IMR-90 (cell line): ENCODE measurements around the gene CABP2. TPM values are rescaled to one million over a fixed set of nuclear protein-coding genes. Genes with fewer than 3 reads are reported as not detected.

Experiments used
- ATAC-seq: fragments of 200-7000 bp; cut with Tn5 transposase; 2 replicates; pipeline ENCODE4 v1.9.1; 2020; ENCODE audit warnings: low read depth, mild to moderate bottlenecking, moderate library complexity
- BruUV-seq: library from RNA; stranded (reverse); fragments of 400-500 nt; replicated peaks from 2 replicates; lab custom pipeline; 2021; lab: Mats Ljungman, UMichigan
- CTCF ChIA-PET: fragments of 300-600 bp; formaldehyde crosslinking; extraction: SDS; loops from one replicate; lab custom pipeline; 2021; ENCODE audit warnings: antibody characterized with exemption; lab: Yijun Ruan, JAX
- POLR2A ChIA-PET: fragments of 300-600 bp; sonication (Branson Sonifier 250); formaldehyde crosslinking; loops from one replicate; lab custom pipeline; 2022; ENCODE audit warnings: antibody characterized with exemption; ENCODE audit not compliant: unreplicated experiment; lab: Charles Lee
- DNase-seq: peaks from one replicate; pipeline ENCODE4 v3.0.0; 2013
- H2AFZ ChIP-seq: replicated peaks from 2 replicates; pipeline ENCODE3; 2013; ENCODE audit warnings: low read length, mild to moderate bottlenecking; ENCODE audit not compliant: poor library complexity
- H2AK5ac ChIP-seq: 2 replicates; pipeline ENCODE4 v1.6.1; 2013; ENCODE audit warnings: low read depth, low read length, inconsistent platforms
- H2AK9ac ChIP-seq: replicated peaks from 2 replicates; pipeline ENCODE3; 2013; ENCODE audit warnings: mild to moderate bottlenecking, low read depth, low read length, moderate library complexity; ENCODE audit not compliant: poor library complexity
- H2BK120ac ChIP-seq: 2 replicates; pipeline ENCODE4 v1.6.1; 2013; ENCODE audit warnings: low read depth, low read length, inconsistent platforms
- H2BK15ac ChIP-seq: 3 replicates; pipeline ENCODE4 v1.6.1; 2013; ENCODE audit warnings: low read depth, low read length, inconsistent platforms
- H2BK20ac ChIP-seq: 2 replicates; pipeline ENCODE4 v1.6.1; 2013; ENCODE audit warnings: low read depth, mild to moderate bottlenecking, inconsistent platforms, low read length, moderate library complexity
- H2BK5ac ChIP-seq: 2 replicates; pipeline ENCODE4 v1.6.1; 2013; ENCODE audit warnings: mild to moderate bottlenecking, low read depth, low read length, inconsistent platforms; ENCODE audit not compliant: poor library complexity, severe bottlenecking
- H3K14ac ChIP-seq: replicated peaks from 2 replicates; pipeline ENCODE4 v1.6.1; 2013; ENCODE audit warnings: low read depth, low read length, inconsistent platforms
- H3K18ac ChIP-seq: 2 replicates; pipeline ENCODE4 v1.6.1; 2013; ENCODE audit warnings: low read depth, low read length, control low read depth
- H3K23ac ChIP-seq: 2 replicates; pipeline ENCODE4 v1.6.1; 2013; ENCODE audit warnings: low read depth, low read length, inconsistent platforms
- H3K27ac ChIP-seq: 2 replicates; pipeline ENCODE4 v1.5.1; 2013; ENCODE audit warnings: mild to moderate bottlenecking, control low read depth, low read length; ENCODE audit not compliant: insufficient read depth
- H3K27me3 ChIP-seq: 2 replicates; pipeline ENCODE4 v1.6.1; 2013; ENCODE audit warnings: low read length; ENCODE audit not compliant: control insufficient read depth, insufficient read depth
- H3K36me3 ChIP-seq: 2 replicates; pipeline ENCODE4 v1.6.1; 2013; ENCODE audit warnings: low read length, mixed read lengths; ENCODE audit not compliant: control insufficient read depth, insufficient read depth
- H3K4ac ChIP-seq: 2 replicates; pipeline ENCODE4 v1.6.1; 2013; ENCODE audit warnings: low read depth, low read length, inconsistent platforms
- H3K4me1 ChIP-seq: 2 replicates; pipeline ENCODE4 v1.6.1; 2013; ENCODE audit warnings: low read length, mixed read lengths; ENCODE audit not compliant: control insufficient read depth, insufficient read depth
- H3K4me2 ChIP-seq: 2 replicates; pipeline ENCODE4 v1.6.1; 2013; ENCODE audit warnings: low read depth, mild to moderate bottlenecking, control low read depth, low read length, moderate library complexity
- H3K4me3 ChIP-seq: 2 replicates; pipeline ENCODE4 v1.5.1; 2013; ENCODE audit warnings: low read depth, mild to moderate bottlenecking, control low read depth, low read length, moderate library complexity; ENCODE audit not compliant: insufficient read depth
- H3K56ac ChIP-seq: 2 replicates; pipeline ENCODE4 v1.6.1; 2013; ENCODE audit warnings: low read length, inconsistent platforms; ENCODE audit not compliant: insufficient read depth; ENCODE audit errors: extremely low read depth
- H3K79me1 ChIP-seq, 2 experiments: 2 replicates each; pipeline ENCODE4 v1.6.1; 2013; ENCODE audit warnings: low read length in 2 of 2, inconsistent platforms in 1 of 2, low read depth in 1 of 2
- H3K9ac ChIP-seq: 2 replicates; pipeline ENCODE4 v1.6.1; 2013; ENCODE audit warnings: low read depth, low read length, control low read depth
- H3K9me1 ChIP-seq: 2 replicates; pipeline ENCODE4 v1.6.1; 2013; ENCODE audit warnings: low read length, inconsistent platforms; ENCODE audit not compliant: insufficient read depth
- H3K9me3 ChIP-seq: 2 replicates; pipeline ENCODE4 v1.6.1; 2013; ENCODE audit warnings: low read length; ENCODE audit not compliant: control insufficient read depth, insufficient read depth
- H4K20me1 ChIP-seq: 2 replicates; pipeline ENCODE4 v1.6.1; 2013; ENCODE audit warnings: low read length, inconsistent platforms; ENCODE audit not compliant: insufficient read depth
- H4K5ac ChIP-seq: 2 replicates; pipeline ENCODE4 v1.6.1; 2013; ENCODE audit warnings: mild to moderate bottlenecking, low read depth, low read length, control low read depth
- H4K8ac ChIP-seq, 2 experiments: 2 replicates each; pipeline ENCODE4 v1.6.1; 2013; ENCODE audit warnings: low read depth in 2 of 2, low read length in 2 of 2, control low read depth in 1 of 2, inconsistent platforms in 1 of 2
- H4K91ac ChIP-seq: 2 replicates; pipeline ENCODE4 v1.6.1; 2013; ENCODE audit warnings: low read depth, low read length, inconsistent platforms; ENCODE audit not compliant: insufficient read depth
- BHLHE40 ChIP-seq: fragments of 150-350 bp; IDR thresholded peaks from 2 replicates; pipeline ENCODE4 v1.6.1; 2016; ENCODE audit warnings: mild to moderate bottlenecking, low read depth, low read length
- CHD1 ChIP-seq: IDR thresholded peaks from 2 replicates; pipeline ENCODE4 v1.6.1; 2012; ENCODE audit warnings: low read depth, low read length, improper control_type of control experiment
- FOS ChIP-seq: fragments of 150-350 bp; IDR thresholded peaks from 2 replicates; pipeline ENCODE4 v1.6.1; 2016; ENCODE audit warnings: low read depth, low read length
- MAFK ChIP-seq: IDR thresholded peaks from 2 replicates; pipeline ENCODE4 v1.6.1; 2012; ENCODE audit warnings: low read depth, low read length, improper control_type of control experiment
- MAZ ChIP-seq: IDR thresholded peaks from 2 replicates; pipeline ENCODE4 v1.6.1; 2012; ENCODE audit warnings: low read depth, mild to moderate bottlenecking, low read length, improper control_type of control experiment, moderate library complexity, borderline replicate concordance
- MXI1 ChIP-seq: IDR thresholded peaks from 2 replicates; pipeline ENCODE4 v1.6.1; 2012; ENCODE audit warnings: low read depth, mild to moderate bottlenecking, low read length, moderate library complexity, borderline replicate concordance
- NFE2L2 ChIP-seq: fragments of 150-350 bp; IDR thresholded peaks from 2 replicates; pipeline ENCODE4 v1.6.1; 2016; ENCODE audit warnings: low read depth, mild to moderate bottlenecking, low read length
- POLR2A ChIP-seq: IDR thresholded peaks from 2 replicates; pipeline ENCODE4 v1.6.1; 2012; ENCODE audit warnings: mild to moderate bottlenecking, low read depth, low read length
- RAD21 ChIP-seq: IDR thresholded peaks from 2 replicates; pipeline ENCODE4 v1.6.1; 2012; ENCODE audit warnings: low read length, improper control_type of control experiment
- RCOR1 ChIP-seq: IDR thresholded peaks from 2 replicates; pipeline ENCODE4 v1.6.1; 2012; ENCODE audit warnings: mild to moderate bottlenecking, low read length, improper control_type of control experiment; ENCODE audit not compliant: insufficient replicate concordance
- RFX5 ChIP-seq: IDR thresholded peaks from 2 replicates; pipeline ENCODE4 v1.8.0; 2012; ENCODE audit warnings: low read depth, mild to moderate bottlenecking, low read length, moderate library complexity
- SMC3 ChIP-seq: fragments of 150-350 bp; IDR thresholded peaks from 2 replicates; pipeline ENCODE4 v1.6.1; 2016; ENCODE audit warnings: low read depth, mild to moderate bottlenecking, antibody characterized with exemption, low read length, moderate library complexity
- WGBS, 2 experiments: methylation state at CpG; one replicate each; pipeline versions ENCODE4 v1.1.5 to v1.1.7; 2013; ENCODE audit warnings: missing lambda C conversion rate in 2 of 2; ENCODE audit not compliant: insufficient read length in 1 of 2; ENCODE audit errors: extremely low coverage in 2 of 2; 5-methylcytosine and 5-hydroxymethylcytosine counted together
- dilution Hi-C: fragments of 300-500 bp; cut with HindIII; formaldehyde crosslinking; loops from one replicate; pipeline ENCODE4 v1.14.3; 2018; ENCODE audit warnings: low sequenced_read_pairs; ENCODE audit not compliant: unreplicated experiment
- in situ Hi-C: fragments of 300-500 bp; cut with MboI; formaldehyde crosslinking; loops from 3 replicates; pipeline ENCODE4 v1.14.3; 2019; ENCODE audit warnings: low sequenced_read_pairs, inconsistent platforms, mixed read lengths
- intact Hi-C: fragments of 100-400 bp; cut with micrococcal nuclease; formaldehyde crosslinking; loops from 2 replicates; pipeline ENCODE4 v1.10.0; 2022
- polyA plus RNA-seq, 3 experiments: library from polyadenylated mRNA; depleted of rRNA; stranded (reverse); fragments of >200 nt; gene quantifications; 2 replicates each; pipeline ENCODE4 v1.2.3, GENCODE V29; 2012; ENCODE audit warnings: low replicate concordance in 1 of 3
- total RNA-seq: library from RNA; depleted of rRNA; stranded (reverse); fragments of >200 nt; gene quantifications from 2 replicates; pipeline ENCODE4 v1.2.3, GENCODE V29; 2012
- TF ChIP-seq, protein P1 (sequence below): conservative IDR thresholded peaks from 2 replicates; pipeline ENCODE4 v1.5.1; 2012; ENCODE audit warnings: mild to moderate bottlenecking, low read depth, low read length, improper control_type of control experiment
- TF ChIP-seq, protein P2 (sequence below): fragments of 150-350 bp; IDR thresholded peaks from 2 replicates; pipeline ENCODE4 v1.6.1; 2017; ENCODE audit warnings: mild to moderate bottlenecking, antibody characterized with exemption, low read length, low read depth
- TF ChIP-seq, protein P3 (sequence below): fragments of 150-350 bp; IDR thresholded peaks from 2 replicates; pipeline ENCODE4 v1.6.1; 2016; ENCODE audit warnings: low read depth, mild to moderate bottlenecking, low read length, moderate library complexity, borderline replicate concordance

Gene CABP2
- total and polyA plus RNA-seq, 2 of the 4 experiments (the other 2 are of a cell fraction) = not detected

DNA sequence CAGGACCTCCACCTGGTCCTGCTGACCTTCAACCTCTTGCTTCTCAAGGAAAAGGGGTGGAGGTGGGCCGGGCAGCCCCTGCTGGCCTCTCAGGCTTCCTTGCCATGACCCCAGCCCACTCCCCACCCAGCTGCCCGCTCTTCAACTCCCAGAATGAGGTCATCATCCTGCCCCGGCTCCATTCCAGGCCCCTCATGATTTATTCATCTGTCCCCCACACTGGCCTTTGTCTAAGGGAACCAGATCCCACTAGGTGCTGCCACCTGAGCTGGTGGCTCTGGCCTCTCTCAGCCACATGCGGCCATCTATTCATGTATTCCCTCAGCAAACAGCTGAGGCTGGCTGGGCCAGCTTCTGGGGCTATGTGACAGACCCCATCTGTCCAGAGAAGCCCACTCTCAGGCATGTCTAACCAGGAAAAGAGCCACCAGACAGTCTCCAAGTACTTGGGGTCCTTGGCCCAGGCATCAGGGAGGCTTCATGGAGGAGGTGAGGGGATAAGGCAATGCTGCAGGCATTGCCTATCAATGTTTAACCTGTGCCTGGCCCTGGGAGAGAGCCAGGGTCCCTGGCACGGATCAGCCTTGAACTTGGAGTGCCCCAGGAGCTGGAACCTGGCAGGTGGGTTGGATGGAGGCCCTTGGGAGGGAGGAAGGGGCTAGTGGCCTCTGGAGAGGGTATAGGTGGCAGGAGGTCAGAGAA, 2.2 kb upstream of the CABP2 start:
- no peaks in the 10 kb centered on the region for H3K9me3 ChIP-seq
- in situ Hi-C loops (no loop called here), dilution Hi-C loops (no loop called here), intact Hi-C loops (no loop called here)
- H2AK9ac ChIP-seq = no peak overlapping the region
- peaks cover 16% of the 10 kb centered on the region for H3K27me3 ChIP-seq
- H2BK15ac ChIP-seq = no peak overlapping the region
- no peak overlapping the region for H4K5ac ChIP-seq
- ChIA-PET CTCF (no interaction called here), POLR2A (no interaction called here)
- H3K79me1 ChIP-seq = no peaks in the 10 kb centered on the region
- no peak overlapping the region for H3K4me3 ChIP-seq
- no peak overlapping the region for H3K9ac ChIP-seq
- H4K20me1 ChIP-seq = no peaks in the 10 kb centered on the region
- ATAC-seq = no peak
- H2AK5ac ChIP-seq = no peak overlapping the region
- no peak overlapping the region for H2BK120ac ChIP-seq
- no peak overlapping the region for H2AFZ ChIP-seq
- H3K4ac ChIP-seq = no peak overlapping the region
- no peaks in the 10 kb centered on the region for H3K4me1 ChIP-seq
- no peak for DNase-seq
- no peak overlapping the region; the same call in 1 of the 2 replicates for H3K14ac ChIP-seq
- no peaks in the 10 kb centered on the region for H3K9me1 ChIP-seq
- no peaks in the 10 kb centered on the region for H3K36me3 ChIP-seq
- no TSS peak for BruUV-seq
- no peak overlapping the region for H3K18ac ChIP-seq
- H3K4me2 ChIP-seq = no peak overlapping the region
- no peak overlapping the region for H3K56ac ChIP-seq
- no peak overlapping the region for H3K27ac ChIP-seq
- H3K23ac ChIP-seq = no peak overlapping the region
- no peak overlapping the region for H2BK5ac ChIP-seq
- no peak overlapping the region for H4K91ac ChIP-seq
- TF ChIP-seq RAD21 = no peak
- no peak for TF ChIP-seq MAZ
- no peak for TF ChIP-seq RCOR1
- TF ChIP-seq SMC3 = no peak
- no peak for TF ChIP-seq CHD1
- no peak for TF ChIP-seq NFE2L2
- TF ChIP-seq, protein P1, sequence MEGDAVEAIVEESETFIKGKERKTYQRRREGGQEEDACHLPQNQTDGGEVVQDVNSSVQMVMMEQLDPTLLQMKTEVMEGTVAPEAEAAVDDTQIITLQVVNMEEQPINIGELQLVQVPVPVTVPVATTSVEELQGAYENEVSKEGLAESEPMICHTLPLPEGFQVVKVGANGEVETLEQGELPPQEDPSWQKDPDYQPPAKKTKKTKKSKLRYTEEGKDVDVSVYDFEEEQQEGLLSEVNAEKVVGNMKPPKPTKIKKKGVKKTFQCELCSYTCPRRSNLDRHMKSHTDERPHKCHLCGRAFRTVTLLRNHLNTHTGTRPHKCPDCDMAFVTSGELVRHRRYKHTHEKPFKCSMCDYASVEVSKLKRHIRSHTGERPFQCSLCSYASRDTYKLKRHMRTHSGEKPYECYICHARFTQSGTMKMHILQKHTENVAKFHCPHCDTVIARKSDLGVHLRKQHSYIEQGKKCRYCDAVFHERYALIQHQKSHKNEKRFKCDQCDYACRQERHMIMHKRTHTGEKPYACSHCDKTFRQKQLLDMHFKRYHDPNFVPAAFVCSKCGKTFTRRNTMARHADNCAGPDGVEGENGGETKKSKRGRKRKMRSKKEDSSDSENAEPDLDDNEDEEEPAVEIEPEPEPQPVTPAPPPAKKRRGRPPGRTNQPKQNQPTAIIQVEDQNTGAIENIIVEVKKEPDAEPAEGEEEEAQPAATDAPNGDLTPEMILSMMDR = no peak
- no peak for TF ChIP-seq FOS
- no peak for TF ChIP-seq RFX5
- TF ChIP-seq, protein P2, sequence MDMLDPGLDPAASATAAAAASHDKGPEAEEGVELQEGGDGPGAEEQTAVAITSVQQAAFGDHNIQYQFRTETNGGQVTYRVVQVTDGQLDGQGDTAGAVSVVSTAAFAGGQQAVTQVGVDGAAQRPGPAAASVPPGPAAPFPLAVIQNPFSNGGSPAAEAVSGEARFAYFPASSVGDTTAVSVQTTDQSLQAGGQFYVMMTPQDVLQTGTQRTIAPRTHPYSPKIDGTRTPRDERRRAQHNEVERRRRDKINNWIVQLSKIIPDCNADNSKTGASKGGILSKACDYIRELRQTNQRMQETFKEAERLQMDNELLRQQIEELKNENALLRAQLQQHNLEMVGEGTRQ = no peak
- TF ChIP-seq, protein P3, sequence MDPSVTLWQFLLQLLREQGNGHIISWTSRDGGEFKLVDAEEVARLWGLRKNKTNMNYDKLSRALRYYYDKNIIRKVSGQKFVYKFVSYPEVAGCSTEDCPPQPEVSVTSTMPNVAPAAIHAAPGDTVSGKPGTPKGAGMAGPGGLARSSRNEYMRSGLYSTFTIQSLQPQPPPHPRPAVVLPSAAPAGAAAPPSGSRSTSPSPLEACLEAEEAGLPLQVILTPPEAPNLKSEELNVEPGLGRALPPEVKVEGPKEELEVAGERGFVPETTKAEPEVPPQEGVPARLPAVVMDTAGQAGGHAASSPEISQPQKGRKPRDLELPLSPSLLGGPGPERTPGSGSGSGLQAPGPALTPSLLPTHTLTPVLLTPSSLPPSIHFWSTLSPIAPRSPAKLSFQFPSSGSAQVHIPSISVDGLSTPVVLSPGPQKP = no peak
- TF ChIP-seq BHLHE40 = no peak
- TF ChIP-seq MXI1 = no peak
- no peak for TF ChIP-seq MAFK
- TF ChIP-seq POLR2A = no peak
- H4K8ac ChIP-seq = no peak overlapping the region
- WGBS, 2 experiments = 20% methylated on average over 3 of the region's 5 CpGs; no CpG with 5 or more reads in 1 of the 2 experiments
- H2BK20ac ChIP-seq = no peak overlapping the region
